Smooth muscle cell (in vitro differentiated cells): ENCODE data around the gene GABRR2. TPM values are rescaled to one million over a fixed set of nuclear protein-coding genes. Genes with fewer than 3 reads are reported as not detected.

ENCODE experiments used
- DNase-seq: peaks from one replicate; lab custom pipeline; 2025; ENCODE audit not compliant: unreplicated experiment; lab: John Stamatoyannopoulos, UW
- H2AFZ ChIP-seq: fragments of 200-600 bp; sonication (generic); 2 replicates; pipeline ENCODE4 v1.6.0; 2016; ENCODE audit warnings: antibody characterized with exemption, low read depth, mild to moderate bottlenecking
- H3F3A ChIP-seq: fragments of 200-600 bp; sonication (generic); 2 replicates; pipeline ENCODE4 v1.6.0; 2017; ENCODE audit warnings: antibody characterized with exemption, low read depth
- H3K27ac ChIP-seq: fragments of 200-600 bp; sonication (generic); 2 replicates; pipeline ENCODE4 v1.5.1; 2016; ENCODE audit warnings: low read depth, mild to moderate bottlenecking
- H3K27me3 ChIP-seq: fragments of 200-600 bp; sonication (generic); 2 replicates; pipeline ENCODE4 v1.6.1; 2016; ENCODE audit warnings: low read depth, mild to moderate bottlenecking
- H3K36me3 ChIP-seq: fragments of 200-600 bp; sonication (generic); 2 replicates; pipeline ENCODE4 v1.5.1; 2016; ENCODE audit warnings: low read depth
- H3K4me1 ChIP-seq: fragments of 200-600 bp; sonication (generic); 2 replicates; pipeline ENCODE4 v1.5.1; 2016; ENCODE audit warnings: low read depth
- H3K4me2 ChIP-seq: fragments of 200-600 bp; sonication (generic); 2 replicates; pipeline ENCODE4 v1.6.0; 2016; ENCODE audit warnings: mild to moderate bottlenecking
- H3K4me3 ChIP-seq: fragments of 200-600 bp; sonication (generic); 2 replicates; pipeline ENCODE4 v1.5.1; 2016; ENCODE audit warnings: mild to moderate bottlenecking
- H3K79me2 ChIP-seq: fragments of 200-600 bp; sonication (generic); 2 replicates; pipeline ENCODE4 v1.6.0; 2016; ENCODE audit warnings: low read depth, mild to moderate bottlenecking
- H3K9ac ChIP-seq: fragments of 200-600 bp; sonication (generic); 2 replicates; pipeline ENCODE4 v1.6.0; 2016; ENCODE audit warnings: low read depth
- H3K9me3 ChIP-seq: fragments of 200-600 bp; sonication (generic); replicated peaks from 2 replicates; pipeline ENCODE4 v1.5.1; 2016; ENCODE audit warnings: low read depth
- H4K20me1 ChIP-seq: fragments of 200-600 bp; sonication (generic); 2 replicates; pipeline ENCODE4 v1.6.0; 2016; ENCODE audit warnings: low read depth
- WGBS: methylation state at CpG from one replicate; pipeline ENCODE4 v1.1.7; 2016; ENCODE audit warnings: low lambda C conversion rate; 5-methylcytosine and 5-hydroxymethylcytosine counted together
- polyA plus RNA-seq: library from polyadenylated mRNA; unstranded; fragments of >200 nt; fragmentation: Nextera tagmentation; extraction: Ambion mirVana; gene quantifications from 2 replicates; pipeline ENCODE4 v1.2.1, GENCODE V29; 2016
- total RNA-seq: library from RNA; depleted of rRNA; stranded (reverse); fragments of >200 nt; gene quantifications from 2 replicates; pipeline ENCODE4 v1.2.3, GENCODE V29; 2014
- TF ChIP-seq, protein P1 (sequence below): fragments of 200-600 bp; sonication (generic); IDR thresholded peaks from 2 replicates; pipeline ENCODE4 v1.5.1; 2017; ENCODE audit warnings: borderline replicate concordance, mild to moderate bottlenecking, antibody characterized with exemption; ENCODE audit not compliant: insufficient read depth, poor library complexity, severe bottlenecking

GABRR2 gene
- total RNA-seq = 0.49 and 3.2 TPM in 2 replicates
- 0.24 and 0.50 TPM in 2 replicates for polyA plus RNA-seq

- TF ChIP-seq, protein P1, sequence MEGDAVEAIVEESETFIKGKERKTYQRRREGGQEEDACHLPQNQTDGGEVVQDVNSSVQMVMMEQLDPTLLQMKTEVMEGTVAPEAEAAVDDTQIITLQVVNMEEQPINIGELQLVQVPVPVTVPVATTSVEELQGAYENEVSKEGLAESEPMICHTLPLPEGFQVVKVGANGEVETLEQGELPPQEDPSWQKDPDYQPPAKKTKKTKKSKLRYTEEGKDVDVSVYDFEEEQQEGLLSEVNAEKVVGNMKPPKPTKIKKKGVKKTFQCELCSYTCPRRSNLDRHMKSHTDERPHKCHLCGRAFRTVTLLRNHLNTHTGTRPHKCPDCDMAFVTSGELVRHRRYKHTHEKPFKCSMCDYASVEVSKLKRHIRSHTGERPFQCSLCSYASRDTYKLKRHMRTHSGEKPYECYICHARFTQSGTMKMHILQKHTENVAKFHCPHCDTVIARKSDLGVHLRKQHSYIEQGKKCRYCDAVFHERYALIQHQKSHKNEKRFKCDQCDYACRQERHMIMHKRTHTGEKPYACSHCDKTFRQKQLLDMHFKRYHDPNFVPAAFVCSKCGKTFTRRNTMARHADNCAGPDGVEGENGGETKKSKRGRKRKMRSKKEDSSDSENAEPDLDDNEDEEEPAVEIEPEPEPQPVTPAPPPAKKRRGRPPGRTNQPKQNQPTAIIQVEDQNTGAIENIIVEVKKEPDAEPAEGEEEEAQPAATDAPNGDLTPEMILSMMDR = no peak
- DNase-seq = no peak
- Histone ChIP-seq H3K4me2 (no peak within 1 kb of the TSS), H3K36me3 (no peaks in the 10 kb centered on the region), H3K27ac (no peak within 1 kb of the TSS), H2AFZ (no peak within 1 kb of the TSS), H3F3A (peaks cover 12% of the 10 kb centered on the region), H3K27me3 (no peaks in the 10 kb centered on the region), H3K9ac (no peak within 1 kb of the TSS), H3K9me3 (no peaks in the 10 kb centered on the region), H3K4me3 (no peak within 1 kb of the TSS), H3K79me2 (no peaks in the 10 kb centered on the region), H4K20me1 (peaks cover 40% of the 10 kb centered on the region), H3K4me1 (peaks cover 24% of the 10 kb centered on the region)
- WGBS = 96% methylated on average over 6 of the region's 6 CpGs
Measured at GRCh38 chr6:89315249-89315885, at the start of gene GABRR2. TSS of gene GABRR2 (minus strand) at chr6:89315299. CDS start at chr6:89315165, 134 bp downstream.

DNA sequence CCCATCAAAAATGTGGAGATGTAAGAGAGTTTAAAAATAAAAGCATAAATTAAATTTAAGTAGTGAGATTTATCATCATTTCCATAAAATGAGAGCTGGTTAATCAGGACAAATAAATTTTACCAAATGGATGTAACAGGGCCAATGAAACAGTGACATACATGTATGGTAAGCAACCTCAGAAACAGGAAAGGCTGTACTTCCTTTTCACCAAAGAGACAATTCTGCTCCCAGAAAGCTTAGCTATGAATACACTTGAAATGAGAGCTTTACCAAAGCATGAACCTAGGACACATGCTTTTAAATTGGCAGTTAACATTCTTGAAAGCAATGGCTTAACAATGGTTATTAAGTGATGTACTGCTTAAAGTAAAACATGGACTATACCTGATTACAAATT lies 49.5 kb upstream of the GABRR2 start:
- H3K9me3 ChIP-seq = no peaks in the 10 kb centered on the region
- H3K9ac ChIP-seq = no peak overlapping the region
- no peaks in the 10 kb centered on the region for H3K36me3 ChIP-seq
- H3K27me3 ChIP-seq = no peaks in the 10 kb centered on the region
- DNase-seq = no peak
- H3F3A ChIP-seq = no peaks in the 10 kb centered on the region
- no peaks in the 10 kb centered on the region for H3K4me1 ChIP-seq
- H3K27ac ChIP-seq = no peak overlapping the region
- no peak overlapping the region for H3K4me3 ChIP-seq
- H2AFZ ChIP-seq = no peak overlapping the region
- no peaks in the 10 kb centered on the region for H3K79me2 ChIP-seq
- no peak overlapping the region for H3K4me2 ChIP-seq
- TF ChIP-seq, protein P1 = no peak
- H4K20me1 ChIP-seq = no peaks in the 10 kb centered on the region

DNA sequence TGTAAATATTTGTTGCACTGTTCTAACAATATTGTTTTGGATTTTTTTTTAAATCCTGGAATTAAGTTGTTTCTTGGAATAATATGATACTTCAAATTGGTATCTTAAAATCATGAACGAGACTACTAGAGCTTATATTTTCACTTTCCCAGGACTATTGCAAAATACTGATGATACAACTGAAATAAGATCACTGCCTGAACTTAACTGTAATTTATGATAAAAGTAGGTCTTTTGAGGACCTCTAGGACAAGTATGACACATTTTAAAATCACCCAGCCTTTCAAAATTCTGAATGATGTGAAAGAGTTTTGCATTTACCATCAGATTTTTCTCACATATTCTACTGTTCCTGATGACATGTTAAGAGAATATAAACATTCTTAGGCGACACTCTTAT lies 46.1 kb upstream of the GABRR2 start:
- H3K36me3 ChIP-seq = no peaks in the 10 kb centered on the region
- DNase-seq = no peak
- peak overlapping the region; percentile 67 for H3K27ac ChIP-seq
- no peak overlapping the region for H3K4me3 ChIP-seq
- peaks cover 5% of the 10 kb centered on the region for H3K4me1 ChIP-seq
- TF ChIP-seq, protein P1 = no peak
- no peak overlapping the region for H2AFZ ChIP-seq
- H3K79me2 ChIP-seq = no peaks in the 10 kb centered on the region
- no peaks in the 10 kb centered on the region for H4K20me1 ChIP-seq
- H3K27me3 ChIP-seq = no peaks in the 10 kb centered on the region
- WGBS = 79% methylated on average over 2 of the region's 2 CpGs
- H3F3A ChIP-seq = no peaks in the 10 kb centered on the region
- peak overlapping the region; percentile 50 for H3K4me2 ChIP-seq
- no peak overlapping the region for H3K9ac ChIP-seq
- no peaks in the 10 kb centered on the region for H3K9me3 ChIP-seq

DNA sequence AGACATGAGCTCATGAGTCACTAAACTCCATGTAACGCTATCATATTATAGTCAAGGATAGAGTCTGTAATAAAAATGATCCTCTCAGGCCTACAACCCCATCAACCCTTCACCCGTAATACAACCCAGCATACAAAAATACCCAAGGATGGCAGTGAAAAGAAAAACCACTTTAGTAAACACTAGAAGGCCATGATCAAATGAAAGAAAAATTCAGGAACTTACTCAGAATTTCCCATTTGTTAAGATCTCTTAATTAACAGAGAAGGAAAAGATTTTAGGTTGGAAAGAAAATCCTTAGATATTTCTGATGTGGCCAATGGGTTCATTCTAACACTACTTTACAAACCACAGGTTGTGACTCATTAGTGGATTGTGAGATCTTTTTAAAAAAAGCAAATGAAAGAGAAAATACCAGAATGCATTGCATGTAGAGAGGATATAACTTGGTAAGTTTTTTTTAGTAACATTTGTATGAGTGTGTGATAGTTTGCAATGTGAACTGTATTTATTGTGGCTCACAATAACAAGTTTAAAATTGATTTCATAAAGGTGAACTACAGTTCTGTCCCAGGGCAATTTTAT lies 45.4 kb upstream of the GABRR2 start:
- peak overlapping the region; percentile 50 for H3K4me2 ChIP-seq
- no peak overlapping the region for H3K4me3 ChIP-seq
- 27% methylated on average over 2 of the region's 2 CpGs for WGBS
- DNase-seq = no peak
- no peaks in the 10 kb centered on the region for H3K79me2 ChIP-seq
- no peaks in the 10 kb centered on the region for H3K9me3 ChIP-seq
- no peaks in the 10 kb centered on the region for H3K36me3 ChIP-seq
- TF ChIP-seq, protein P1 = no peak
- no peaks in the 10 kb centered on the region for H3K27me3 ChIP-seq
- H3K9ac ChIP-seq = no peak overlapping the region
- H3K27ac ChIP-seq = peak overlapping the region; percentile 67
- H2AFZ ChIP-seq = no peak overlapping the region
- H3K4me1 ChIP-seq = peaks cover 5% of the 10 kb centered on the region
- H4K20me1 ChIP-seq = no peaks in the 10 kb centered on the region
- no peaks in the 10 kb centered on the region for H3F3A ChIP-seq
